ENCODE data around the gene PEX16. TPM values are rescaled to one million over a fixed set of nuclear protein-coding genes. Genes with fewer than 3 reads are reported as not detected.

The PEX16 gene
- total RNA-seq, 2 donors from 2014 or later = 32.2 to 37.8 TPM

DNA sequence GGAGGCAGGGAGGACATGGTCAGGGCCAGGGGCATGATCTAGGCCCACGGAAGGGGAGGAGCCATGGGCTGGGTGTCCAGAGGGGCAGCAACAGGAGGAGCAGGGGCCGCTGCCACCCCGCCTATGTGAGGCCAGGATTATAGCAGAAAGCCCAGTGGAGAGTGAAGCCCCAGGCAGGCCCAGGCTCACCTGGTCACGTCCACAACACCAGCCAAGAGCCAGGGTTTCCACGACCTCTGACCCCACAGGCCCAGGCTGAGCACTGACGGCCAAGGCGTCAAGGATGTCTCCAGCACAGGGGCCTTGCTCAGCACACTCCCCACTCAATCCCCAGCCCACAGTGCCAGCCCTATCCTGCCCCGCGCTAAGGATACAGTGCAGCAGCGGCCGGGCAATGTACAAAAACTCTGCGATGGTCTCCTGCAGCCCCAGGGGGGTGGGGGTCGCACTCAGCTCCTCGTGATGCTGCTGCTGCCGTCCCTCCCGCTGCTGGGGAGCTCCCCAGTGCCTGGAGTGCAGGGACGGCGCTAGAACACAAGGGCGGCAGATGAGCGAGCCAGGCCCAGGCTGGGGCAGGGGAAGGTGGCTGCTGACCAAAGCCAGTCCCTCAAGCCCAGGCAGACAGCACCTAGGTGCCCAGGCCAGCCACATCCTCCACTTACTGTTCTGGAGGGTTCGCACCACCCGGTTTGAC lies 3.6 kb downstream of the PEX16 start:
- Mint-ChIP-seq H3K27me3 (ENCODE audit: insufficient read depth) (no peaks in the 10 kb centered on the region), H3K9me3 (no peaks in the 10 kb centered on the region), H3K27ac (no peak overlapping the region), H3K4me1 (no peaks in the 10 kb centered on the region), H3K36me3 (ENCODE audit: low read depth) (peaks cover 24% of the 10 kb centered on the region), H3K4me3 (no peak overlapping the region)
- Histone ChIP-seq H3K9ac (ENCODE audit: extremely low read depth, low read length, poor library complexity, severe bottlenecking) (no peak overlapping the region), H3K27ac (ENCODE audit: low read depth, low read length) (no peak overlapping the region), H3K27me3 (ENCODE audit: control insufficient read depth, insufficient read depth, low read length, poor library complexity, severe bottlenecking) (no peaks in the 10 kb centered on the region), H3K9me3 (ENCODE audit: control insufficient read depth, low read length) (no peaks in the 10 kb centered on the region), H3K4me3 (ENCODE audit: low read length) (no peak overlapping the region), H3K36me3 (ENCODE audit: control insufficient read depth, insufficient read depth, low read length) (peaks cover 24% of the 10 kb centered on the region), H3K4me1 (ENCODE audit: control insufficient read depth, insufficient read depth, low read length) (no peaks in the 10 kb centered on the region)
- TF ChIP-seq, protein P1, sequence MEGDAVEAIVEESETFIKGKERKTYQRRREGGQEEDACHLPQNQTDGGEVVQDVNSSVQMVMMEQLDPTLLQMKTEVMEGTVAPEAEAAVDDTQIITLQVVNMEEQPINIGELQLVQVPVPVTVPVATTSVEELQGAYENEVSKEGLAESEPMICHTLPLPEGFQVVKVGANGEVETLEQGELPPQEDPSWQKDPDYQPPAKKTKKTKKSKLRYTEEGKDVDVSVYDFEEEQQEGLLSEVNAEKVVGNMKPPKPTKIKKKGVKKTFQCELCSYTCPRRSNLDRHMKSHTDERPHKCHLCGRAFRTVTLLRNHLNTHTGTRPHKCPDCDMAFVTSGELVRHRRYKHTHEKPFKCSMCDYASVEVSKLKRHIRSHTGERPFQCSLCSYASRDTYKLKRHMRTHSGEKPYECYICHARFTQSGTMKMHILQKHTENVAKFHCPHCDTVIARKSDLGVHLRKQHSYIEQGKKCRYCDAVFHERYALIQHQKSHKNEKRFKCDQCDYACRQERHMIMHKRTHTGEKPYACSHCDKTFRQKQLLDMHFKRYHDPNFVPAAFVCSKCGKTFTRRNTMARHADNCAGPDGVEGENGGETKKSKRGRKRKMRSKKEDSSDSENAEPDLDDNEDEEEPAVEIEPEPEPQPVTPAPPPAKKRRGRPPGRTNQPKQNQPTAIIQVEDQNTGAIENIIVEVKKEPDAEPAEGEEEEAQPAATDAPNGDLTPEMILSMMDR (conservative IDR thresholded peaks at IDR 0.05) = no peak
- WGBS, 2 experiments (ENCODE audit: insufficient coverage in 1 of 2, insufficient read length in 1 of 2) = 86 to 87% methylated on average over 19 to 22 of the region's 22 CpGs
- no peak for DNase-seq

DNA sequence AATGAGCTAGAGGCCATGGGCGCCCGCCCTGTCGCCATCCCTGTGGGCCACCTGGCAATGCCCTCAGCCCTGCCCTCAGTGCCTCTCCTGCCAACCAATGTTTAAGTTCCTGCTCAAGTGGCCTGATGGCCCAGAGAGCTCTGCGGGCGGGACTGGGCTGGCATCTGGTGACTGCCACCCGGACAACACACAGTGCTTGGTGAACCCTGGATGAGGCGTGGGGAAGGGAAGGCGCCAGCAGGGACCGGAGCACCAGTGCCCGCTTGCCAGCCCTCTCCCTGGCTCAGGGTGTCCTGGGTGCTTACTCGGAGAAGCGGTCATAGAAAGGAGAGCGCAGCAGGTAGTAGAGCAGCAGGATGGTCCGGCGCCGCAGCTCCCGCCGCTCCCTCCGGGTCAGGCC lies 4.2 kb downstream of the PEX16 start:
- Histone ChIP-seq H3K27me3 (ENCODE audit: control insufficient read depth, insufficient read depth, low read length, poor library complexity, severe bottlenecking) (no peaks in the 10 kb centered on the region), H3K4me3 (ENCODE audit: low read length) (no peak overlapping the region), H3K9ac (ENCODE audit: extremely low read depth, low read length, poor library complexity, severe bottlenecking) (no peak overlapping the region), H3K4me1 (ENCODE audit: control insufficient read depth, insufficient read depth, low read length) (no peaks in the 10 kb centered on the region), H3K9me3 (ENCODE audit: control insufficient read depth, low read length) (no peaks in the 10 kb centered on the region), H3K27ac (ENCODE audit: low read depth, low read length) (no peak overlapping the region), H3K36me3 (ENCODE audit: control insufficient read depth, insufficient read depth, low read length) (peaks cover 24% of the 10 kb centered on the region)
- H3K4me1 Mint-ChIP-seq = no peaks in the 10 kb centered on the region
- TF ChIP-seq, protein P1 (conservative IDR thresholded peaks at IDR 0.05) = no peak
- H3K27ac Mint-ChIP-seq = no peak overlapping the region
- no peaks in the 10 kb centered on the region for H3K9me3 Mint-ChIP-seq
- H3K27me3 Mint-ChIP-seq (ENCODE audit: insufficient read depth) = no peaks in the 10 kb centered on the region
- 94 to 97% methylated on average over 15 to 19 of the region's 19 CpGs for WGBS, 2 experiments (ENCODE audit: insufficient coverage in 1 of 2, insufficient read length in 1 of 2)
- H3K36me3 Mint-ChIP-seq (ENCODE audit: low read depth) = peaks cover 24% of the 10 kb centered on the region
- no peak overlapping the region for H3K4me3 Mint-ChIP-seq
- DNase-seq = no peak

DNA sequence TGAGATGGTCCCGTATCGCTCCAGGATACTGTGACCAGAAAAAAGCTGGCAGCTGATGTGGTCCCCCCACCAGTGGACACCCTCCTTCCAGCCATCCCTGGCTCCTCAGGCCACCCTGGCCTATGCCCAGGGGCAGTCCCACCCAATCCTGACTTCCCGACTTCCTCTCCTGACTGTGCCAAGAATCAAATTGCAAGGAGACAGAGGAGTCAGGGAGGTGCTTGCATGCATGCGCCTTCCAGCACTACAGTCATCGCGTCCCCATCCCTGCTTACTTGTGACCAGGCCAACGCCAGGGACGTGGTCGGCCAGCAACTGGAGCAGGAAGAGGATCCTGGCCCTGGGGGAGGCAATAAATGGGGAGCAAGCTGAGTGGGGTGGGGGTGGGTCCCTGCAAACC lies 7.1 kb downstream of the PEX16 start:
- H3K9ac ChIP-seq (ENCODE audit: extremely low read depth, low read length, poor library complexity, severe bottlenecking) = no peak overlapping the region
- no peaks in the 10 kb centered on the region for H3K9me3 Mint-ChIP-seq
- no peak overlapping the region for H3K4me3 ChIP-seq (ENCODE audit: low read length)
- no peaks in the 10 kb centered on the region for H3K27me3 Mint-ChIP-seq (ENCODE audit: insufficient read depth)
- no peak overlapping the region for H3K27ac ChIP-seq (ENCODE audit: low read depth, low read length)
- TF ChIP-seq, protein P1 (conservative IDR thresholded peaks at IDR 0.05) = no peak
- no peak for DNase-seq
- no peak overlapping the region for H3K4me3 Mint-ChIP-seq
- H3K36me3 ChIP-seq (ENCODE audit: control insufficient read depth, insufficient read depth, low read length) = peaks cover 24% of the 10 kb centered on the region
- H3K27ac Mint-ChIP-seq = no peak overlapping the region
- peaks cover 16% of the 10 kb centered on the region for H3K36me3 Mint-ChIP-seq (ENCODE audit: low read depth)
- no peaks in the 10 kb centered on the region for H3K9me3 ChIP-seq (ENCODE audit: control insufficient read depth, low read length)
- no peaks in the 10 kb centered on the region for H3K4me1 Mint-ChIP-seq
- H3K4me1 ChIP-seq (ENCODE audit: control insufficient read depth, insufficient read depth, low read length) = no peaks in the 10 kb centered on the region
- WGBS, 2 experiments (ENCODE audit: insufficient coverage in 1 of 2, insufficient read length in 1 of 2) = 94 to 100% methylated on average over 6 to 9 of the region's 9 CpGs
- H3K27me3 ChIP-seq (ENCODE audit: control insufficient read depth, insufficient read depth, low read length, poor library complexity, severe bottlenecking) = no peaks in the 10 kb centered on the region

All from endodermal cell (in vitro differentiated cells).